ENCODE results near the gene RRAGA. TPM values are rescaled to one million over a fixed set of nuclear protein-coding genes. Genes with fewer than 3 reads are reported as not detected.
"Not testable (repeated sequence)": the region's sequence is repeated elsewhere in the genome, so short reads cannot be mapped to it uniquely, and the experiment has no call there.

RRAGA gene
- total RNA-seq, 1 donor: 33.7 TPM

DNA sequence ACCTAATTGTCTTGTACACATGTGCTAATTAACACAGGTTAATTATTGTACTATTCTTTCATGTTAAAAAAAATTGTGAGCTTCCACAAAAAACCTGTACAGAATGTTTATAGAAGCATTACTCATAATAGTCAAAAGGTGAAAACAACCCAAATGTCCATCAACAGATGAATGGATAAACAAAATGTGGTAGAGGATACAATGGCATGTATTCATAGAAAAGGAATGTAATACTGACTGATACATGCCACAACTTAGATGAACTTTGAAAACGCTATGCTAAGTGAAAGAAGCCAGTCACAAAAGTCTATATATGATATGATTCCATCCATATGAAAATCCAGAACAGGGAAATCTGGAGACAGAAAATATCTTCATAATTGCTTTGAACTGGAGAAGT is 25.6 kb downstream of the RRAGA start:
- no peak for DNase-seq (ENCODE audit: low read depth in 2 of 3, low spot score in 2 of 3)

DNA sequence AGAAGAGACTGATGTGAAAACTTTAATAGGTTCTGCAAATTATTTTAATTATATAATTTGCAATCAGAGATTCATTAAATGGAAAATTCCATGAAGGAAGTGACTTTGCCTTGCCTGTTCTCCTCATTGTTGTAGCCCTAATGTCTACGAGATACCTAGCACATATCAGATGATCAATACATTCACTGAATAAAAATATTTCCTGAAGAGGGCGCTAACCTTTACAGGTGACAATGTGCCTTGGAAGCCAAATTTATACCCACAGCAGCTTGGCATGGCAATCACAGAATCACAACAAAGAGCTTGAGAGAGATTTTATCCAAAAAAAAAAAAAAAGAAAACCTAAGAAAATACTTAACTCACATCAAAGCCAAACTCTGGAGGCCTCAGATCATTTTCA is 36.1 kb downstream of the RRAGA start:
- peak in 2 of 3 donors; percentile 23 to 43 for DNase-seq (ENCODE audit: low read depth in 2 of 3, low spot score in 2 of 3)

DNA sequence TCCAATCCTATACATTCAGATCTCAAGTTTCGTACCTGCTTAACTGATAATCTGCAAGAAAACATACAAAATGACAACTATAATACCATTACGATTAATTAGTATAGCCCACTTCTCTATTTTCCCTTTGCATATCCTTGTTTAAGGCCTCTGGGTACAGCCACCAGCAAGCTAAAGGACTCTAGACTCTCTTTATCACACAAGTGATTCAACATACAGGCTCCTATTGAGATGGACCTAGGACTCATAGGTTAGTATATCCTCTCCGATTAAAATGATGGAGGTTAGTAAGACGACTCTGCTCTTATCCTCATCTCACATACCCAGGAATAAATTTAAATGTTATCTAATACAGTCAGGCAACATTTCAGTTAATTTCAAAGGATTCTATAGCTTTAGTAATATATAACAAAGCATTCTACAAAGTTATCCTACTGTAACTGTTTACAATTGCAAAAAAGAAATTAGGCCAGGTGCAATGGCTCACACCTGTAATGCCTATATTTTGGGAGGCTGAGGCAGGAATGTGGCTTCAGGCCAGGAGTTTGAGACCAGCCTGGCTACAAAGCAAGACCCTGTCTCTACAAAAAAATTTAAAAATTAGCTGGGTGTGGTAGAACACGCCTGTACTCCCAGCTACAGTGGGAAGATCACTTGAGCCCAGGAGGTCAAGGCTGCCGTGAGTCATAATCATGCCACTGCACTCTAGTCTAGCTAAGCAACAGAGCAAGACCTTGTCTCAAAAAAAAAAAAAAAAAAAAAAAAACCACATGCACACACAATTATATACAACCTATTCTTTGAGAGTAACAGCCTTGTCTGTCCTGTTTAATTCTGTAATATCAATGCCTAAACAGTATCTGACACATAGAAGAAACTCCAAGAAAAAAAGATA is 38.1 kb downstream of the RRAGA start:
- no peak for DNase-seq (ENCODE audit: low read depth in 2 of 3, low spot score in 2 of 3)

DNA sequence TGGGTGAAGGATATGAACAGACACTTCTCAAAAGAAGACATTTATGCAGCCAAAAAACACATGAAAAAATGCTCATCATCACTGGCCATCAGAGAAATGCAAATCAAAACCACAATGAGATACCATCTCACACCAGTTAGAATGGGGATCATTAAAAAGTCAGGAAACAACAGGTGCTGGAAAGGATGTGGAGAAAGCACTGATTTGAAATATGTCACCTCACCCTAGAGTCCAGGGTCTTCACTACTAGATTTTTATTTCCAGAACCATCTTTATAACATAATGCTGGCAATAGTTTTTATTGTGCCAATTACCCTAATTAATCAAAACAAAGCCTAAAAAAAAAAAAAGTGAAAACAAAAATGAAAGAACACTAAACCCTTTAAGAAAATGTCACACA is 48.2 kb downstream of the RRAGA start:
- not testable (repeated sequence) for DNase-seq (ENCODE audit: low read depth in 2 of 3, low spot score in 2 of 3)

Small RNA genes lying within 50 kb of the gene (small RNA-seq; reads per million reads assigned to genes)
- gene RF00019: not detected
- not detected for gene RNU6-264P
- 216 reads per million, percentile 98 among the genes with 10 or more reads in this experiment for gene SCARNA8

Other genes starting within 250 kb of the RRAGA start
- under 0.01 TPM for gene SAXO1, start 16.2 kb upstream of the RRAGA start, total RNA-seq
- 6.2 TPM for gene HAUS6, start 53.5 kb downstream of the RRAGA start, total RNA-seq
- gene PLIN2, start 78.1 kb downstream of the RRAGA start, total RNA-seq: 147 TPM
- 41.7 TPM for gene DENND4C, start 181.3 kb downstream of the RRAGA start, total RNA-seq